ENCODE results near the gene PRPH.

DNA sequence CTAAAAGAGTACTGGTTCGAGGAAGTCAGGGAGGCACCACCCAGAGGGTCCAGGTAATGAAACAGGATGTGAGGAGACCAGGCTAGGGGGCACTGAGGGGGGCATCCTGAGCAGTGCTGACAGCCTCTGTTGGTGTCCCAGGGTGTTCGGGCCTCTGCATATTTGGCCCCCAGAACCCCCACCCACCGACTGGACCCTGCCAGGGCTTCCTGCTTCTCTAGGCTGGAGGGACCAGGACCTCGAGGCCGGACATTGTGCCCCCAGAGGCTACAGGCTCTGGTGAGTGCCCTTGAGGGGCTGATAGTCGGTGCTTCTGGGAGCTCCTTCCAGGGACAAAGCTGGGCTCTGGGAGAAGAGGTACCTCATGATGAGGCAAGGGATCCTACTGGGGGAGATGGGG is 30.7 kb downstream of the PRPH start:
- TF ChIP-seq, protein P1, sequence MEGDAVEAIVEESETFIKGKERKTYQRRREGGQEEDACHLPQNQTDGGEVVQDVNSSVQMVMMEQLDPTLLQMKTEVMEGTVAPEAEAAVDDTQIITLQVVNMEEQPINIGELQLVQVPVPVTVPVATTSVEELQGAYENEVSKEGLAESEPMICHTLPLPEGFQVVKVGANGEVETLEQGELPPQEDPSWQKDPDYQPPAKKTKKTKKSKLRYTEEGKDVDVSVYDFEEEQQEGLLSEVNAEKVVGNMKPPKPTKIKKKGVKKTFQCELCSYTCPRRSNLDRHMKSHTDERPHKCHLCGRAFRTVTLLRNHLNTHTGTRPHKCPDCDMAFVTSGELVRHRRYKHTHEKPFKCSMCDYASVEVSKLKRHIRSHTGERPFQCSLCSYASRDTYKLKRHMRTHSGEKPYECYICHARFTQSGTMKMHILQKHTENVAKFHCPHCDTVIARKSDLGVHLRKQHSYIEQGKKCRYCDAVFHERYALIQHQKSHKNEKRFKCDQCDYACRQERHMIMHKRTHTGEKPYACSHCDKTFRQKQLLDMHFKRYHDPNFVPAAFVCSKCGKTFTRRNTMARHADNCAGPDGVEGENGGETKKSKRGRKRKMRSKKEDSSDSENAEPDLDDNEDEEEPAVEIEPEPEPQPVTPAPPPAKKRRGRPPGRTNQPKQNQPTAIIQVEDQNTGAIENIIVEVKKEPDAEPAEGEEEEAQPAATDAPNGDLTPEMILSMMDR (conservative IDR thresholded peaks at IDR 0.05; ENCODE audit: low read depth, low read length) = no peak
- TF ChIP-seq MXI1 (IDR thresholded peaks at IDR 0.05; ENCODE audit: borderline replicate concordance, low read depth, low read length) (no peak), MAFK (IDR thresholded peaks at IDR 0.05; ENCODE audit: low read depth, low read length) (no peak), RAD21 (IDR thresholded peaks at IDR 0.05; ENCODE audit: low read length) (no peak), POLR2A (IDR thresholded peaks at IDR 0.05; ENCODE audit: low read depth, low read length) (no peak), FOS (IDR thresholded peaks at IDR 0.05; ENCODE audit: low read depth, low read length) (no peak), RFX5 (IDR thresholded peaks at IDR 0.05; ENCODE audit: low read depth, low read length) (no peak), CHD1 (IDR thresholded peaks at IDR 0.05; ENCODE audit: low read depth, low read length) (no peak), BHLHE40 (IDR thresholded peaks at IDR 0.05; ENCODE audit: low read depth, low read length) (no peak), MAZ (IDR thresholded peaks at IDR 0.05; ENCODE audit: borderline replicate concordance, low read depth, low read length) (no peak), RCOR1 (IDR thresholded peaks at IDR 0.05; ENCODE audit: insufficient replicate concordance, low read length) (no peak)
- TF ChIP-seq, protein P2, sequence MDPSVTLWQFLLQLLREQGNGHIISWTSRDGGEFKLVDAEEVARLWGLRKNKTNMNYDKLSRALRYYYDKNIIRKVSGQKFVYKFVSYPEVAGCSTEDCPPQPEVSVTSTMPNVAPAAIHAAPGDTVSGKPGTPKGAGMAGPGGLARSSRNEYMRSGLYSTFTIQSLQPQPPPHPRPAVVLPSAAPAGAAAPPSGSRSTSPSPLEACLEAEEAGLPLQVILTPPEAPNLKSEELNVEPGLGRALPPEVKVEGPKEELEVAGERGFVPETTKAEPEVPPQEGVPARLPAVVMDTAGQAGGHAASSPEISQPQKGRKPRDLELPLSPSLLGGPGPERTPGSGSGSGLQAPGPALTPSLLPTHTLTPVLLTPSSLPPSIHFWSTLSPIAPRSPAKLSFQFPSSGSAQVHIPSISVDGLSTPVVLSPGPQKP (IDR thresholded peaks at IDR 0.05; ENCODE audit: borderline replicate concordance, low read depth, low read length) = no peak
- TF ChIP-seq, protein P3, sequence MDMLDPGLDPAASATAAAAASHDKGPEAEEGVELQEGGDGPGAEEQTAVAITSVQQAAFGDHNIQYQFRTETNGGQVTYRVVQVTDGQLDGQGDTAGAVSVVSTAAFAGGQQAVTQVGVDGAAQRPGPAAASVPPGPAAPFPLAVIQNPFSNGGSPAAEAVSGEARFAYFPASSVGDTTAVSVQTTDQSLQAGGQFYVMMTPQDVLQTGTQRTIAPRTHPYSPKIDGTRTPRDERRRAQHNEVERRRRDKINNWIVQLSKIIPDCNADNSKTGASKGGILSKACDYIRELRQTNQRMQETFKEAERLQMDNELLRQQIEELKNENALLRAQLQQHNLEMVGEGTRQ (IDR thresholded peaks at IDR 0.05; ENCODE audit: low read depth, low read length) = no peak
